GM18868 (cell line): Measurements from ENCODE around the gene SPECC1.
"Not testable (repeated sequence)": the region's sequence is repeated elsewhere in the genome, so short reads cannot be mapped to it uniquely, and the experiment has no call there.

ENCODE experiments used
- ATAC-seq: cut with Tn5 transposase; IDR thresholded peaks from one replicate; pipeline ENCODE4 v1.9.1; 2021; ENCODE audit warnings: mild to moderate bottlenecking, moderate library complexity; ENCODE audit not compliant: unreplicated experiment

Gene SPECC1

DNA sequence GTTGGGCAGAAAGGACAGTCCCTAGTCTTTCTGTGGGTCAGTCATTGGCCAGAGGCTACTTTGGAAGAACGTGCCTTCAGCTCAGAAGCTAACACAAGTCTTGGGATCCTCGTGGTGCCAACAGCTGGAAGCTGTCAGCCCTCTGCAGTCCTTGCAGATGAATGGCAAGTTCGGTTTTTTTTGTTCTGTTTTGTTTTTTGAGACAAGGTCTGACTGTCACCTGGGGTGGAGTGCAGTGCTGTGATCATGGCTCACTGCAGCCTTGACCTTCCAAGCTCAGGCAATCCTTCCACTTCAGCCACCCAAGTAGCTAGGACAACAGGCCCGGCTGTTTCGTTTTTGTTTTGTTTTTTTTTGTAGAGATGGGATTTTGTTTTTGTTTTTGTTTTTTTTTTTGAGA, 149.4 kb downstream of the SPECC1 start:
- ATAC-seq, result no peak

DNA sequence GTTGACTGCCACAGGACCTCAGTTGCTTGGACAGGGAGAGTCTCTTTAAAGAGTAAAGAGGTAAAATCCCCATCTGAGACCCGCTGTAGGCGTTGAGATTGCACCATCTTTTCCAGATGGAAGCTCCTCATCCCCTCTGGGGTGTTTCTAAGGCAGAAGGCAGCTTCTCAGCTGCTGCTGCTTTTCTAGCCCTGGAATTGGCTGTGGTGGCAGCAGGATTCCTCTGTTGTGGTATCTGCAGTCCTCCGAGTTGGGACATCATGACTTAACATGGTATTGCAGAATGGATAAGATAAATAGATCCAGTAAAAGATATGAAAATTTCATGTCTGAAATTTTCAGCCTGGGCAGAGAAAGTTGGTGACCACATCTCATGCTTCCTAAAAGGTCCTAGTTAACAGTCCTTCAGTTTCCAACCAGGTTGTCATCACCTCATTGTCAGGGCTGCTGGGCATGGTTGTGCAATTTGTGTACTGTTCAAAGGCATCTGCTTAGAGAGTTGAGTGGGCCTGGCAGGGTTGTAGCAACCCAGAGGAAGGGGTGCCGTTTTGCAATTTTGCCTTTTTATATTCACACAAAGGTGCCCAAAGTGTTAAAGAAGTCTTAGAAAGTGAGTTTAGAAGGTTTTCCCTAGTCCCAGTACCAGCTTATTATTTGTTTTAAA, 150.4 kb downstream of the SPECC1 start:
- ATAC-seq, result no peak

DNA sequence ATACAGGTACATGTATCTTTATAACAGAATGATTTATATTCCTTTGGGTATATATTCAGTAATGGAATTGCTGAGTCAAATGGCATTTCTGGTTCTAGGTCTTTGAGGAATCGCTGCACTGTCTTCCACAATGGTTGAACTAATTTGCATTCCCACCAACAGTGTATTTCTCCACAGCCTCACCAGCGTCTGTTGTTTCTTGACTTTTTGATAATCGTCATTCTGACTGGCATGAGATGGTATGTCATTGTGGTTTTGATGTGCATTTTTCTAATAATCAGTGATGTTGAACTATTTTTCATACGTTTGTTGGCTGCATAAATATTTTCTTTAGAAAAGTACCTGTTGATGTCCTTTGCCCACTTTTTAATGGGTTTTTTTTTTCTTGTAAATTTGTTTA, 156.4 kb downstream of the SPECC1 start:
- ATAC-seq, result not testable (repeated sequence)

DNA sequence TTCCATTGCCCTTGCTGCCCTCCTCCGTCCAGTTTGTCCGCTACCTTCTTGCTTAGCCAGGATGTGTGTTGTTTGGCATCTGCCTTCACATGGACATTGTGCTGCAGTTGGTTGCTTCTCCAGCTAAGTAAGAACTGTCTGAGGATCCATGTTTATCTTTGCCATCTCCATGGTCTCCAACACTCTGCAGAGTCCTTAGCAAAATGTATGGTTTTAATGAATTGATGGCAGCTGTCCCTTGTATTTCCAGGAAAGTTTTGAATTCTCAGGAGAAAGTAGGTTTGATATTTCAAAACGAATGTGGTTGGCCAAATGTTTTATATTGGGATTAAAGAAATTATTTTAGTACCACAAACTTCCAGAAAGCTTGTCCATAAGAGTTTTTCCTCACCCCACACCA, 160.9 kb downstream of the SPECC1 start:
- ATAC-seq, result no peak

DNA sequence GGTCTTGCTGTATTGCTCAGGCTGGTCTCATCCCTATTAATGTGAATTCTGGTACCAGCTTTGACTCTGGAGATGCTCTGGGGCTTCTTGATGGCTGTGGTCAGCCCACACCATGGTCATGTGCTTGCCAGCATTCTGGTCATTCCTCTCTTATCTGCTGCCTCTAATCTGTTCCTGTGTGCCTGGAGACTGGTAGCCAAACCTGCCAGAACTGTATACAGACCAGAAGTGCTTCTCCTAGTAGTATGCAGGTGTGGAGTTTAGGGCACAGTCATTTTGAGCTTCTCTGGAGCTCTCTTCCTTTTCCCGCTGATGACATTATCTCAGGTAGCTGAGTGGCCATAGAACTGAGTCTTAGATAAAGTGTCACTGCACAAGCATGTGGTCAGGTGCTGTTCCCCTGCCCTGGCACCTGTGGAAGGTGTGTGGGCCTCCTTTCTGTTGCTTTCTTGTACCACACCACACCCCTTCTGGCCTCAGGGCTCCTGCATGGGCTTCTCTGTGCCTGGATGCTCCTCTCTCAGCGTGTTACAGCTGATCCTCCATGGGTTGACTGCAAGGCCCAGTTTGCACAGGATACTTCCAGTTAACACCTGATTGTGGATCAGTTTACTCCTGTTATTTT, 162.7 kb downstream of the SPECC1 start:
- ATAC-seq, result no peak

DNA sequence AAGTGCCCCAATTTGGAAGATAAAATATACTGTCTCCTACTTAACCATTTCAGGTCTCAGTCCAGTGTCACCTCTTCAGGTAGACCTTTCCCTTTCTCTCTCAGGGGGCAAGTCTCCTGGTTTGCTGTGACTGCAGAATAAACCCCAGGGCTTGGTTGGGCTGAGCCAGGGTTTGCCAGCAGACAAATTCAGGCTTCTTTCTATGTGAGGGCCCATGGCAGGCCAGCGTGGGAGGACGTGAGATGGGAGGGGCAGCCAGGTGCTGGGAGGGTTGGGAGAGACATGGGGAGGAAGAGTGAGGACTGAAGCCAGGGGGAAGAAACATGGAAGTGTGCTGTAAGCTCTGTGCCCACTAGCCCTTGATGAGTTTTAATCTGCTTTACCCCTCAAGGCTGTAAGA, 163.2 kb downstream of the SPECC1 start:
- ATAC-seq, result no peak

DNA sequence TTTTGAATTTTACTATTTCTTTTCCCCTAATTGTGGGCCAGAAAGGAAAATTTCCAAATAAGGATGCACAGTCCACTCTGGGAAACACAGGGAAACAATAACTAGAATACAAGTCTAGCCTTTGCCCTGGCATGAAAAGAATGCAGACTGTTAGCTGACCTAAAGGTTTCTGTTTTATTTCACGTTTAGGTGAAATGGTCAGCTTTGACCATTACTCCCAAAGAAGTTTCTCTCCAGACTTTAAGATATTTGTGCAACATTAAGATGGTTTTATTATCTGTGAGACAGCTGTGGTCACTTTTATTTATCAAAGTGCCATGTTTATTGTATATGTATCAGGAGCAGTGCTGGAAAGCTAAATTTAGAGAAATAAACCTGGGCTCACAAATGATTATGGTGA, 163.9 kb downstream of the SPECC1 start:
- no peak for ATAC-seq

DNA sequence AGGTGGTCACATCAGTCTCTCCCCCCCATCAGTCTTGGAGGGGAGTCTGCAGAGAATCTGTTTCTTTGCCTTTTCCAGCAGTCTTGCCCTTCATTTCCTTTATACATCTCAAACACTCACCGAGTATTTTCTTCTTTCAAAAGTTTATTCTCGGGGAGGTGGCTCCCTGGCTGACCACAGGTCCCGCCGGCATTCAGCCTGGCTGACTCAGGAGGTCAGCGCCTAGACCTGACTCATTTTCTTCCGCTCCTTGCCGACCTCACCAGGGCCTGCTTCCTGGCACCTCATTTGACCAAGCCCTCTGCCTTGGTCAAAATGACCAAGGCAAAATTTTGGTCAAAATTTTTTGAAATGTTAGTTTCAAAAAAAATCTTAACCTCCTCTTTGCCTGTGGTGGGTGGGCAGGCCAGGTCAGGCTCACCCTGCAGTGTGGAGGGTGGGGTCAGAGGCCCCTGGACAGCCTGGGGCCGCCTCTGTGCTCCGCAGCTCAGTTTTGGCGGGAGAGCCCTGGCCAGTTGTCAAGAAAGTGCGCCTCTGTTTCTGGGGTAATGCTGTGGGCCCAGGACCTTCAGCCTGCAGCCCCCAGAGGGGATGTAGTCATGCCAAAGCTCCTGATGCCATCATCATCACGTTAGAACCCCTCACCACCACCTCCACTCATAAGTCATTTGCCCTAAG, 165.6 kb downstream of the SPECC1 start:
- ATAC-seq, result no peak

DNA sequence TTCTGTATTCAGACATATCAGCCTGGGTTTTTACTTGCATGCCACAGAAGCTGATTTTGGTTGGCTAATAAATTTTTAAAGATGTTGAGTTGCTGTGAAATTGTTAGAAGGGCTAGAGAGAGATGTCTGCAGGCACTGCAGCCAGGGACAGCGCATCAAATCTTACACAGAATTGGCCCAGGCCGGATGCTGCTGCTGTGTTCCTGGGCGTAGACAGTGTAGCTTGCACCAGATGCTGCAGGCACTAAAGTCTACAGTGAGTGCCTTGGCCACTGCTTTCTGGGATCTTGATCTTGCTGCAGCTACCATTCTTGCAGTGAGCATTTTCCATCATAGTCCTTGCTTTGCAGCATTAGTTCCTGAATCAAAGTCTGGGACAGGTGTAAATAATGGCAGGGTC, 169.9 kb downstream of the SPECC1 start:
- no peak for ATAC-seq

DNA sequence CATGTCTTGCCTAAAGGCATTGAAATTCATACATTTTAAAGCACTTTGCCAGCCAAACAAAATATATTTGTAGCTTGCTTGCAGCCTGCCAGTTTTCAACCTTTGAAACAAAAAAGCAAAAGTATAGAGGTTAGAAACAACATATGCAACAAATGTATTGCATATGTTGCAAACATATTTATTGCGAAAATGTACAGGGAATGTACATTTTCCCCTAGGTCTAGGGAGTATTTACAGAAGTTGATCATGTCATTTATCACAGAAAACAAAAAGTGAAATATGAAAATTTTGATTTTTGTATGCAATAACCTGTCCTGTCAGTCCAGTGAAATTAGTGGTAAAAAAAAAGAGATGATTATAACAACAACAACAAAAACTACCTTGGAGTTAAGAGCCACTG, 171.5 kb downstream of the SPECC1 start:
- no peak for ATAC-seq

DNA sequence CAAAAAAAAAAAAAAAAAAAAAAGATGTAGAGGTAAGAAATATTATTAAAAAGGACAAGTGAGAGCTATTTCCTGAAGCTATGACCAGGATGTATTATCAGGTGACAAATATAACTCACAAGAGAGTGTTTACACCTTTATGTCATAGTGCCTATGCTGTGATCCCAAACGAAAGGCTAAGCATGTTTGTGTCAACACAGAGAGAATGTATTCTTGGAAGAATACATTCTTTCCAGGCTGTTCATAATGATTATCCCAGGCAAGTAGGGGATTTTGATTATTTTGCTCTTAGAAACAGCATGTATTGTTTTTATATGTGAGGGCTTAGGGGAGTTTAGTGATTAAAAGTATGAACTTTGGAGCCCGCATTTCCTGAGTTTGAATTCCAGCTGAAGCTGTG, 175.0 kb downstream of the SPECC1 start:
- ATAC-seq, result no peak

DNA sequence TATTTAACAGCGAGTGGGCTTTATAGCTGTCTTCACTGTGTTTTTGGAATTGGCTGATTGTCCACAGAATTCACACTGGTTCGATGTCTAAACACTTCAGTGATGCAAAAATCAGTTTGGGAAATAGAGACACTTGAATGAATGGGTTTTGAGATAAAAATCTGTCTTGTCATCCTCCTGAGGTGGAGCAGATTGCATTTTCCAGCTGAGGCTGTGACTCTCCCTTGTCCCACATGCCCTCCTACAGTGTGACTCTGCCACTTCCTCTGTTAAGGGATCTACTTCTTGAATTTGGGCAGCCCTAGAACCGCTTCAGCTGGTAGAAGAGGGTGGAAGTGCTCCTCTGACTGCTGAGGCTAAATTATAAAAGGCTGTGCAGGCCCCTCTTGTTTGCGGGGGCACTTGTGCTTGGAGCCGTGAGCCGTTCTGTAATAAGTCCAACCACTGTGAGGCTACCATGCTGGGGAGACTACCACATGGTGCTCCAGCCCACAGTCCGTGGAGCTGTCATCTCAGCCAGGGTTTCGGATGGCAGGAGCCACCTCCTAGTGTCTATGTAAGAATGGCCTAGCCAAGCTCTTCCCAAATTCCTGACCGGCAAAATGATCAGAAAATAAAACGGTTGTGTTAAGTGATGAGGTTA, 175.9 kb downstream of the SPECC1 start:
- ATAC-seq, result no peak

DNA sequence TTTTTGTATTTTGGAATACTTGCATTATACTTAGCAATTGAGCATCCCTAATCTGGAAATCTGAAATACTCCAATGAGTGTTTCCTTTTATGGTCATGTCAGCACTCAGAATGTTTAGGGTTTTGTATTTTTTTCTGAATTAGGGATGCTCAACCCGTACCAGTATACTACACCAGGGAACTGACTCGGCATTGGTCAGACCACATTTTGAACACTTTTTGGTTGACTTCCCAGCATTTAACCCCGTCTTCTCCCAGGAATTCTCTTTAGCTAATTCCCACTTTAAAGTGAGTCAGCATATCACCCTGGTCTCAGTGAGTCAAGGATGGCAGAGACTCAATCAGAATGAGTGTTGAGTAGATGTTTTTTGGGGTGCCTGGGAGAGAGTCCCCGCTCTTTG, 177.9 kb downstream of the SPECC1 start:
- ATAC-seq, result no peak

DNA sequence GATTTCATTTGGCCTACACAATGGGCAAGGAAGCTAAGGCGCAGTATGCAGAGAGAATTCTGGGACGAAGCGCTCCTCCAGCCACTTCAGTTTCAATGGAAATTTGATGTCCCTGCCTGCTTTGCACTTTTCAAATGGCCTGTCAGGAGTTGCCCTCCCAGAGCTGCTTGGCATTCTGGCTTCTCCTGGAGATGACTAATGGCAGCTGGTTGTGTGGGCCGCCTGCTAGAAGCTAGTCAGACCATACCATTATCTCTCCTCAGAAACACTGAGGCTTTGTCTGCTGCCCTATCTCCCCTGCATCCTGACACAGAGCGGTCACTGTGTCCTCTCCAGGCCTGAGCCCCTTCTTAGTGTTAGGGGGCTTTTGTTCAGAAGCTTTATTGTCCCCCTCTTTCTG, 180.1 kb downstream of the SPECC1 start:
- no peak for ATAC-seq

DNA sequence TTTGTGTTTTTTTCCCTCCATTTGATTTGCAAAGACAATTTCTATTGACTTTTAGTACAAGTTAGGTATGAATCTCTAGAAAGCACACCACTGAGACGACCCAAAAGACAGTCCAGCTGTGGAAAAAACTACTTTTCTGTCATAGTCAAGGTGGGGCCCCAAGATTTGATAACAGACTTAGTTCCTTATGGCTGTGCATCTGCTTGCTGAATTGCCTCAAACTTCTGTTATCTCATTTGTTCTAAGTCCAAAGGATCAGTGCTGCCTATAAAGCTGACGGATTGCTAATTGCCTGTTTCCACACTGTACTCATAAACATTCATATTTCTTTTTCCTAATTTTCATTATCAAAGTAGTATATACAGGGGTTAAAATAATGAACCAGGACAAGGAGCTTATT, 180.8 kb downstream of the SPECC1 start:
- ATAC-seq, result no peak

DNA sequence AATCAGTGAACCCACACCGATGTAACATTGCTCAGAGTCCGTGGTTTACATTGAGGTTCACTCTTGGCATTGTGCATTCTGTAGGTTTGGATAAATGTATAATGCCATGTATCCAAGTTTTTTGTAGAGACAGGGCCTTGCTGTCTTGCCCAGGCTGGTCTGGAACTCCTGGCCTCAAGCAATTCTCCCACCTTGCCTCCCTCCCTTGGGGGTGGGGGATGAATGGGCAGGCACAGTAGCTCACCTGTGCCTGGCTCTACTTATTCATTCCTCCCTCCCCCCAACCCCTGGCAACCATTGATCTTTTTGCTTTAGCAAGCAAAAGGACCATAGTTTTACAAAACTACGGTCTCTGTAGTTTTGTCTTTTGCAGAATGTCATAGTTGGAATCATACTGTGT, 181.4 kb downstream of the SPECC1 start:
- no peak for ATAC-seq

DNA sequence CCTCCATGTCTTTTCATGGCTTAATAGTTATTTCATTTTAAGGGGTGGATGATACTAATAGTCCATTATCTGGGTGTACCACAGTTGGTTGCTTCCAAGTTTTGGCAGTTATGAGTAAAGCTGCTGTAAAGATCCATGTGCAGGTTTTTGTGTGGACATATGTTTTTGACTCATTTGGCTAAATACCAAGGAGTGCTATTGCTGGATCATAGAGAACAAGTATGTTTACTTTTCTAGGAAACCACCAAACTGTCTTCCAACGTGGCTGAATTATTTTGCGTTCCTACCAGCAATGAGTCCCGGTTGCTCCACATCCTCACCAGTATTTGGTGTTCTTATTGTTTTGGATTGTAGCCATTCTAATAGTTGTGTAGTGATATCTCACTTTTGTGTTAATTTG, 181.9 kb downstream of the SPECC1 start:
- no peak for ATAC-seq

DNA sequence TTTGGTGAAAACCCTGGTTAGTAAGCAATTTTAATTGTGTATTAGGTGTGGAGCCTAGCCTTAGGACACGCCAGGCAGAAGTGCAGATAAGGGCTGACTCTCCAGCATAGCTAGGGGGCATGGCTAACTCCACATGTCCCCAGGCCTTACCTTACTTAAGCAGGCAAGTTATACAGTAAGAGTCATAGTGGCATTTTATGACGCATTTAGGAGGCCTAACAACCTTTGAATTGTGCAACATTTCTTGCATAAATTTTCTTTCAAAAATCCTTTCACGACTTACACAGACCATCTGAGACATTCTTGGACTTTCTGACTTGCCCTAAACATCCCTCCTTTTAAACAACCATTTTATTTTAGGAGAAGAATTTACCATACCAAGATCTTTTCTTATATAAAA, 187.1 kb downstream of the SPECC1 start:
- ATAC-seq, result not testable (repeated sequence)

DNA sequence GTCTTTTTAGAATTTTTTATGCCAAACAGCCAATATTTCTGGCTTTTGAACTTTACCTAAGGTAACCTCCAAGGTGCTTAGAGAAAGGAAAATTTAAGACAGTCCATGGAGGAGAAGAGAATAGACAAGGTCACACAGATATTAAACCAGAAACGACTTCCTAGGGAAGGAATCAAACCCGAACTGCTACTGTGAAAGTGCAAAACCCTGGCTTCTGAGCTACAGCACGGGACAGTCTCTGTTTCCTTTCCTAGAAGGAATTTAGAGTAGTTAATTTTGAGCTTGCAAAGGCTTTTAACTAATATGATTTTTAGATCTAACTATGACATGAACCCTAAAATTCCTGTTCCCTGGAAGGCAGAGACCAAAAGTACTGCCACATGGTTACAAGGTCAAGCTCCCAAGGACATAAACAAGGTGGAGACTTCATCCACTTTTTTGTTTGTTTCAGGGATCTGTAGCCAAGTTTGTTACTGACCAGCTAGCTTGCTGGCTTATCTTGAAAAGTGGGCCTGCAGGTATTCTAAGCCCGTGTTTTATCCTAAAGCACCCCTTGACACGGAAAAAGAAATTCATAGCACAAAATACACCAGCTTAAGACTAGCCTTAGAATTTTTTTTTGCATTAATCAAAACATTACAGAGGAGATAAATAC, 188.2 kb downstream of the SPECC1 start:
- ATAC-seq, result no peak

DNA sequence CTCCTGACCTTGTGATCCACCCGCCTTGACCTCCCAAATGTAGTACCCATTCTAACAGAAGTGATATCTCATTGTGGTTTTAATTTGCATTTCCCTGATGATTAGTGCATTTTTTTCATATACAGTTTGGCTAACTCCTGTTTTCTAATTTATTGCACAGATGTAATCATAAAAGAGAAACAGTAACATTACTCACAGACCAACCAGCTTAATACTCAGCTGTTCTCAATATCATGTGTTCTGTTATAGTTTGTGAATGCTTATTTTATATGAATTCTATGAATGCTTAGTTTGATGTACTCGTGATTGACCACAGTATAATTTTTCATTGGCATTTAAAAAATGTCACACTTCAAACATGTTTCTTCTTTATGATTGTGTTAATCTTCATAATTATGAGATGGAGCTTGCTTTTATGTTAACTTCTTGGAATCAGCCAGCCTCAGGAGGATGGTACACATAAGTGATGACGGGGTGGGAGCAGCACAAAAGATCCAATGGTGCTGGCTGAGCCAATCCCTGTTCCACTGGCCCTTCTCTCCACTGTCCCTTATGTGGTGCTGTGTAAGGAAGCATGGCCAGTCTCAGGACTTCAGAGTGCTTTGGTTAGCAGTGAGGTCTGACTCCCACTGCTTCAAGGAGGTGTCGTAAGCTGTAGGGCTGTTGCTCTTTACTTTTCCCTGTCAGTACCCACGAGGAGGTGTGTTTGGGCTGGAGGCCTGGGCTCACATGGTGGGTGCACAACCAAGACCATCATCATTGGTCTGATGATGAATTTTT, 191.0 kb downstream of the SPECC1 start:
- ATAC-seq, result no peak
